Stomach (tissue), 9 donors: ENCODE measurements around the gene HTR3A. TPM values are rescaled to one million over a fixed set of nuclear protein-coding genes. Genes with fewer than 3 reads are reported as not detected.

ENCODE experiments used
- DNase-seq, 2 donors: peaks; one replicate each; pipeline versions ENCODE4 v3.0.0 to v3.0.0-alpha.2; 2013 to 2019
- H3K27ac ChIP-seq, 5 donors: fragments of 200-600 bp in 4 of 5; sonication (generic) in 4 of 5; one replicate each; pipeline ENCODE4 v1.5.1; 2013 to 2019; ENCODE audit warnings: mild to moderate bottlenecking in 1 of 5, moderate library complexity in 1 of 5
- H3K27me3 ChIP-seq, 3 donors: fragments of 200-600 bp; sonication (generic); one replicate each; pipeline ENCODE4 v1.5.1; 2017 to 2019; ENCODE audit warnings: mixed run types in 1 of 3
- H3K36me3 ChIP-seq, 4 donors: fragments of 200-600 bp; sonication (generic); 1 replicate in 3 of 4; 2 replicates in 1 of 4; pipeline ENCODE4 v1.5.1; 2016 to 2019
- H3K4me1 ChIP-seq, 4 donors: fragments of 200-600 bp; sonication (generic); one replicate each; pipeline ENCODE4 v1.5.1; 2016 to 2019
- H3K4me3 ChIP-seq, 4 donors: fragments of 200-600 bp; sonication (generic) in 3 of 4; one replicate each; pipeline ENCODE4 v1.5.1; 2016 to 2019; ENCODE audit warnings: mild to moderate bottlenecking in 1 of 4
- H3K9me3 ChIP-seq, 4 donors: fragments of 200-600 bp; sonication (generic); one replicate each; pipeline ENCODE4 v1.5.1; 2016 to 2019
- CTCF ChIP-seq, 7 experiments: fragments of 450-650 bp in 4 of 7; fragments of 200-600 bp in 3 of 7; sonication (generic) in 3 of 7; IDR thresholded peaks; one replicate each; pipeline ENCODE4 v1.5.1; 2016 to 2019; ENCODE audit warnings: antibody characterized with exemption in 7 of 7, control low read depth in 2 of 7, mild to moderate bottlenecking in 1 of 7
- EP300 ChIP-seq: sonication (generic); formaldehyde crosslinking; IDR thresholded peaks from one replicate; pipeline ENCODE4 v1.6.1; 2017; ENCODE audit warnings: antibody characterized with exemption
- POLR2A ChIP-seq, 4 donors: fragments of 450-650 bp; IDR thresholded peaks; one replicate each; pipeline ENCODE4 v1.6.1; 2016; ENCODE audit warnings: antibody characterized with exemption in 4 of 4, control low read depth in 2 of 4, mild to moderate bottlenecking in 1 of 4, moderate library complexity in 1 of 4
- POLR2AphosphoS5 ChIP-seq, 3 donors: sonication (generic); formaldehyde crosslinking; IDR thresholded peaks; one replicate each; pipeline ENCODE4 v1.6.1; 2016; ENCODE audit warnings: antibody characterized with exemption in 3 of 3
- WGBS, 5 donors: extraction: QIAGEN DNeasy Blood & Tissue Kit in 3 of 5; methylation state at CpG; one replicate each; pipeline versions ENCODE4 v1.1.5 to v1.1.7; 2013 to 2018; 5-methylcytosine and 5-hydroxymethylcytosine counted together
- intact Hi-C: fragments of 100-400 bp; cut with DNase I; formaldehyde crosslinking; loops from one replicate; pipeline ENCODE4 v1.15.1; 2023; ENCODE audit warnings: low total_unique reads
- polyA plus RNA-seq, 3 donors: library from polyadenylated mRNA; stranded (reverse); fragments of 200-250 nt; gene quantifications; one replicate each; pipeline ENCODE4 v1.2.3, GENCODE V29; 2013
- total RNA-seq, 5 donors: library from RNA; depleted of rRNA; stranded (reverse); fragments of >200 nt; gene quantifications; one replicate each; pipeline versions ENCODE4 v1.1.0 to v1.2.3, GENCODE V29; 2014 to 2016
- donor health status: healthy with polysubstance abuse.
- donor health status: Bipolar disorder and iron deficiency.
- donor health status: healthy.

HTR3A gene
- total and polyA plus RNA-seq, 8 donors, result 0.30 to 1.9 (median 1.7) TPM; not detected in 5

GRCh38 chr11:113991170-113991569 lies 16.3 kb downstream of the HTR3A start:
- intact Hi-C loops, result no loop called here
- H3K27me3 ChIP-seq, result peaks cover 0 to 68% (median 3%) of the 10 kb centered on the region in 3 donors

GRCh38 chr11:113991718-113992458 lies 17.0 kb downstream of the HTR3A start:
- no peaks in the 10 kb centered on the region for H3K36me3 ChIP-seq
- no peaks in the 10 kb centered on the region for H3K9me3 ChIP-seq
- no peak overlapping the region for H3K27ac ChIP-seq
- intact Hi-C loops, result no loop called here
- peaks cover 0 to 61% (median 3%) of the 10 kb centered on the region in 3 donors for H3K27me3 ChIP-seq
- H3K4me1 ChIP-seq, result no peaks in the 10 kb centered on the region
- no peak overlapping the region for H3K4me3 ChIP-seq
- TF ChIP-seq POLR2AphosphoS5 (IDR thresholded peaks at IDR 0.05) (no peak), POLR2A (IDR thresholded peaks at IDR 0.05) (no peak), CTCF (IDR thresholded peaks at IDR 0.05) (no peak), EP300 (no peak)
- DNase-seq, result peak in 1 of 2 donors; percentile 39
- 63 to 78% (median 69%) methylated on average over 7 of the region's 7 CpGs for WGBS, 5 donors

More at GRCh38 chr11:113991170-113991569, 16.3 kb downstream of the HTR3A start:
- Histone ChIP-seq H3K36me3 (no peaks in the 10 kb centered on the region), H3K4me1 (no peaks in the 10 kb centered on the region), H3K27ac (no peak overlapping the region), H3K4me3 (no peak overlapping the region), H3K9me3 (no peaks in the 10 kb centered on the region)
- TF ChIP-seq EP300 (no peak), POLR2A (IDR thresholded peaks at IDR 0.05) (no peak), CTCF (IDR thresholded peaks at IDR 0.05) (no peak), POLR2AphosphoS5 (IDR thresholded peaks at IDR 0.05) (no peak)
- 11 to 12% (median 11%) methylated on average over 4 of the region's 4 CpGs for WGBS, 5 donors
- peak in 1 of 2 donors; percentile 77 for DNase-seq

GRCh38 chr11:113992459-113993110 lies 17.7 kb downstream of the HTR3A start:
- intact Hi-C loops, result no loop called here
- Histone ChIP-seq H3K4me1 (peaks cover 0 to 6% (median 0%) of the 10 kb centered on the region in 4 donors), H3K27me3 (peaks cover 0 to 60% (median 3%) of the 10 kb centered on the region in 3 donors), H3K9me3 (no peaks in the 10 kb centered on the region), H3K36me3 (no peaks in the 10 kb centered on the region), H3K27ac (no peak overlapping the region), H3K4me3 (no peak overlapping the region)
- 13 to 32% (median 18%) methylated on average over 7 of the region's 7 CpGs for WGBS, 5 donors
- DNase-seq, result peak in 1 of 2 donors; percentile 14
- no peak for TF ChIP-seq EP300
- TF ChIP-seq CTCF (IDR thresholded peaks at IDR 0.05), result no peak
- TF ChIP-seq POLR2AphosphoS5 (IDR thresholded peaks at IDR 0.05), result no peak
- TF ChIP-seq POLR2A (IDR thresholded peaks at IDR 0.05), result no peak

- 0 to 6% (median 4%) methylated on average over 6 of the region's 6 CpGs for WGBS, 5 donors
- peaks cover 0 to 77% (median 8%) of the 10 kb centered on the region in 3 donors for H3K27me3 ChIP-seq
- H3K4me1 ChIP-seq, result peaks cover 0 to 7% (median 0%) of the 10 kb centered on the region in 4 donors
- peak in 5 of 7 experiments; percentile 43 to 79 (median 68) for TF ChIP-seq CTCF (IDR thresholded peaks at IDR 0.05)
- TF ChIP-seq EP300, result no peak
- intact Hi-C loops, result no loop called here
- no peak overlapping the region for H3K4me3 ChIP-seq
- no peaks in the 10 kb centered on the region for H3K36me3 ChIP-seq
- no peaks in the 10 kb centered on the region for H3K9me3 ChIP-seq
- H3K27ac ChIP-seq, result no peak overlapping the region
- DNase-seq, result peak; percentile 35 to 36
Measured at GRCh38 chr11:113994077-113994954, 19.4 kb downstream of the HTR3A start.
